Type B pancreatic cell (in vitro differentiated cells): Measurements from ENCODE around the gene SDR39U1. TPM values are rescaled to one million over a fixed set of nuclear protein-coding genes. Genes with fewer than 3 reads are reported as not detected.
A peak's percentile ranks its signal among the peaks of the same experiment; 100 is the strongest.
"Not testable (repeated sequence)": the region's sequence is repeated elsewhere in the genome, so short reads cannot be mapped to it uniquely, and the experiment has no call there.

ENCODE experiments used
- DNase-seq: peaks from one replicate; pipeline ENCODE4 v3.0.0; 2021; ENCODE audit warnings: mixed read lengths; ENCODE audit not compliant: unreplicated experiment; ENCODE audit errors: extremely low spot score
- H3K27ac Mint-ChIP-seq: 2 replicates; pipeline ENCODE4 v1.8.0; 2021; ENCODE audit warnings: mild to moderate bottlenecking, mixed read lengths
- H3K27me3 Mint-ChIP-seq: 2 replicates; pipeline ENCODE4 v1.8.0; 2021; ENCODE audit warnings: mixed read lengths
- H3K36me3 Mint-ChIP-seq: 2 replicates; pipeline ENCODE4 v1.8.0; 2021; ENCODE audit warnings: mixed read lengths
- H3K4me1 Mint-ChIP-seq: one replicate; pipeline ENCODE4 v1.8.0; 2021; ENCODE audit warnings: mixed read lengths; ENCODE audit not compliant: unreplicated experiment
- H3K4me3 Mint-ChIP-seq: 2 replicates; pipeline ENCODE4 v1.8.0; 2021; ENCODE audit warnings: mild to moderate bottlenecking, mixed read lengths
- H3K9me3 Mint-ChIP-seq: 2 replicates; pipeline ENCODE4 v1.8.0; 2021; ENCODE audit warnings: mixed read lengths
- CTCF ChIP-seq: fragments of 200-600 bp; sonication (generic); conservative IDR thresholded peaks from 2 replicates; pipeline ENCODE4 v1.5.0; 2021; ENCODE audit warnings: antibody characterized with exemption, mild to moderate bottlenecking
- long read RNA-seq: library from polyadenylated mRNA; unstranded; transcript quantifications from one replicate; pipeline ENCODE4 v2.0.0, GENCODE V29; 2020
- total RNA-seq: library from RNA; stranded (reverse); gene quantifications from 2 replicates; pipeline ENCODE4 v1.2.1, GENCODE V29; 2021; ENCODE audit warnings: low replicate concordance

The SDR39U1 gene
- total RNA-seq = 54.1 and 62.1 TPM in 2 replicates
- long read RNA-seq, transcript SDR39U1-203 (5 exons, 1,507 nt) = minor isoform, 6 of 74 reads
- long read RNA-seq, transcript SDR39U1-201 (6 exons, 1,233 nt) = major isoform, 36 of 74 reads
- long read RNA-seq, partial matches to known transcripts = 1 of 74 reads
- long read RNA-seq, other reads (novel, unspliced or antisense) = 24 of 74 reads

DNA sequence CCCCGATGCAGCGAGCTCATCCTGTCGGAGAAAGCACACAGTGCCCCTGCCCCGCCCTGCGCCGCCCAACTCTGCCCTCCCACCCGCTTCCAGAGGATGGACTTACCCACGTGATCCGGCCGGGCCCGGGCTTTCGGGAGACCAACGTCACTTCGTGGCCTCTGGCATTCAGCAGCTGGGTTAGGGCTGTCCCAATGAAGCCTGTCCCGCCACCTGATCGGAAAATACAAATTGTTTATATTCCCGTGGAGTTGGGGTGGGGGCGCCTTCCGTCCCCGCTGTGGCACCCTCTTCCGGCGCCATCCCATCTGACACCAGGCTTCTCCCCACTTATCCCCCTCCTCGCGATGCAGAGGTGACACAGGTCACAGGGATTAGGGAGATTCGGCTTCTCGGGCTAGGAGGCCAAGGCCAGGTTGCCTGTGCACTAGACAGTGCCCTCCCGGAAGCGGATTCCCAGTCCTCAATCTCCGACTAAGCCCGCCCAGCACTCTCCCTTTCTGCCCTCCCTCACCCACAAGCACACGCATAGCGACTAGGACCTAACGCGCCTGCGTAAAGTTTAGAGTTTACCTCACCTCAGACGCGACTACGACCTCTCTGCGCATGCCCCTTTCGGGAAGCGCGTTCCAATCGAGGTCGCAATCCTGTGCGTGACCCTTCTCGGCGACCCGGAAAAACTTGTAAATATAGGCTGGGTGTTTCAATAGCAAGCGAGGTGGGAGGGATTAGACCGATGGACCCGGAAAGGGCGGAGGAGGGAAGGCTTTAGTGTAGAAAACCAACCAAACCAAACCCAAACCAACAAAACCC lies at the start of gene SDR39U1:
Gene SDR39U1, minus strand, starts transcription at position 537 of the 813 bp plus-strand sequence. Its CDS starts 7 bp downstream, at position 530.
- Mint-ChIP-seq H3K36me3 (peaks cover 3% of the 10 kb centered on the region), H3K4me3 (peak within 1 kb of the TSS; percentile 97), H3K27me3 (no peaks in the 10 kb centered on the region), H3K4me1 (peaks cover 14% of the 10 kb centered on the region), H3K27ac (peak within 1 kb of the TSS; percentile 98), H3K9me3 (no peaks in the 10 kb centered on the region)
- peak; percentile 95 for DNase-seq
- TF ChIP-seq CTCF = peak; percentile 20

GRCh38 chr14:24491586-24492408 lies 49.2 kb upstream of the SDR39U1 start:
- not testable (repeated sequence) for H3K27me3 Mint-ChIP-seq, H3K36me3 Mint-ChIP-seq, H3K4me1 Mint-ChIP-seq, H3K9me3 Mint-ChIP-seq, H3K4me3 Mint-ChIP-seq, H3K27ac Mint-ChIP-seq, DNase-seq

DNA sequence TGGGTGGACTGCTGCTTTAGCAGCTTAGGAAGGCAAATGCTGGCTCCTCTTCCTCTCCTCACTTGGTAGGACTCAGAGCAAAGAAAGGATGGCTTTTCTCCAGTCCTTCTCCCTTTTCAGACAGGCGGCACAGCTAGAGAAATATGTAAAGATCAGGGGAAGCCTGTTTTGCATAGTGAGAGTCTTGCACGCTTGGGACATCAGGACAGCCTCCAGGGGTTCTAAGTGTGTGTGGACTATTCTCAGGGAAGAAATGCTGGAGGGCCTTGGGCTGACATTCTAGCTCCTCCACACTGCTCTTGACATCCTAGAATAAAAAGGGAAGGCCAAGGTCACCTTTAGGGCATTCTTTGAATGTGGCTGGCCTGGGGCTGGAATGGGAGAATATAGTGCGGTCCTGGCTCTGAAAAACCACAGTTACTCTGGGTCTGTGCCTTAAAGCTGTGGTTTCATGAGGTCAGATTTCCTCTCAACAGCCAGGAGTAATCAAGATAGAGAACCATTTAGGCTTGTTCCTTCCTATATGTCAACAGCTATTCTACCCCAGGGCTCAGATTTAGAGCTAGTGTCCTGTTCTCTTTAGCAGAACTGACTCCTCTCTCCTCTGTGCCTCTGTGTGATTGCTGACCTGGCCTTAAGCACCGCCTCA lies 41.2 kb upstream of the SDR39U1 start:
- Mint-ChIP-seq H3K4me1 (no peaks in the 10 kb centered on the region), H3K36me3 (no peaks in the 10 kb centered on the region), H3K4me3 (no peak overlapping the region), H3K27me3 (no peaks in the 10 kb centered on the region), H3K9me3 (no peaks in the 10 kb centered on the region), H3K27ac (no peak overlapping the region)
- TF ChIP-seq CTCF = no peak
- DNase-seq = no peak

GRCh38 chr14:24482699-24483303 lies 40.2 kb upstream of the SDR39U1 start:
- H3K27ac Mint-ChIP-seq, H3K36me3 Mint-ChIP-seq, H3K4me3 Mint-ChIP-seq, H3K27me3 Mint-ChIP-seq, H3K9me3 Mint-ChIP-seq, H3K4me1 Mint-ChIP-seq, DNase-seq: not testable (repeated sequence)

GRCh38 chr14:24481622-24482324 lies 39.2 kb upstream of the SDR39U1 start:
- H3K4me1 Mint-ChIP-seq = no peaks in the 10 kb centered on the region
- no peak overlapping the region for H3K4me3 Mint-ChIP-seq
- no peaks in the 10 kb centered on the region for H3K9me3 Mint-ChIP-seq
- H3K27ac Mint-ChIP-seq = no peak overlapping the region
- DNase-seq = no peak
- no peaks in the 10 kb centered on the region for H3K36me3 Mint-ChIP-seq
- H3K27me3 Mint-ChIP-seq = no peaks in the 10 kb centered on the region
- TF ChIP-seq CTCF = peak; percentile 71

GRCh38 chr14:24479999-24480398 lies 37.4 kb upstream of the SDR39U1 start:
- not testable (repeated sequence) for H3K9me3 Mint-ChIP-seq, H3K4me1 Mint-ChIP-seq, H3K36me3 Mint-ChIP-seq, H3K27ac Mint-ChIP-seq, H3K27me3 Mint-ChIP-seq, DNase-seq, H3K4me3 Mint-ChIP-seq
